ENCODE measurements around the gene RAB9A.

Gene RAB9A

DNA sequence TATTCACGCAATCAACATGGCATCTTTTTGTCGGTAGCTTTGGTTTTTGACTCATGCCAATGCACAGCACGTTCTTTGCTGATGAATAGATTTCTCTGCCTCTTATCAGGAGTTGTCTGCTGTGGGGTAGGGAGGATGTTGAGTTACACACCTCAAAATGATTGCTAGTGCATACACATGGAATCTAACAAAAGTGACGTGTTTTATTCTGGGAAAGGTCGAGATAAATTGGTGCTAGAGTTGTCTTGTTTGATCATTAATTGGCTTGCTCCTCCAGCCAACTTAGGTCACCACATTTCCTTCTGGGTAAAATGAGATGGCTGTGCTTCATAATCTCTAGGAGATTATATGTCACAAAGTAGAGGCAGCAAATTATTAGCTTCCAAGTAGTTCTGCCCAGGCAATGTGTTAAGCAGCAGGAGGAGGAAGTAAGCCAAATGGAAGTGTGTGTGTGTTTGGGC, 3.9 kb downstream of the RAB9A start:
- H3K4me3 ChIP-seq (ENCODE audit: control insufficient read depth, low read depth, low read length), result no peak overlapping the region
- TF ChIP-seq, protein P1, sequence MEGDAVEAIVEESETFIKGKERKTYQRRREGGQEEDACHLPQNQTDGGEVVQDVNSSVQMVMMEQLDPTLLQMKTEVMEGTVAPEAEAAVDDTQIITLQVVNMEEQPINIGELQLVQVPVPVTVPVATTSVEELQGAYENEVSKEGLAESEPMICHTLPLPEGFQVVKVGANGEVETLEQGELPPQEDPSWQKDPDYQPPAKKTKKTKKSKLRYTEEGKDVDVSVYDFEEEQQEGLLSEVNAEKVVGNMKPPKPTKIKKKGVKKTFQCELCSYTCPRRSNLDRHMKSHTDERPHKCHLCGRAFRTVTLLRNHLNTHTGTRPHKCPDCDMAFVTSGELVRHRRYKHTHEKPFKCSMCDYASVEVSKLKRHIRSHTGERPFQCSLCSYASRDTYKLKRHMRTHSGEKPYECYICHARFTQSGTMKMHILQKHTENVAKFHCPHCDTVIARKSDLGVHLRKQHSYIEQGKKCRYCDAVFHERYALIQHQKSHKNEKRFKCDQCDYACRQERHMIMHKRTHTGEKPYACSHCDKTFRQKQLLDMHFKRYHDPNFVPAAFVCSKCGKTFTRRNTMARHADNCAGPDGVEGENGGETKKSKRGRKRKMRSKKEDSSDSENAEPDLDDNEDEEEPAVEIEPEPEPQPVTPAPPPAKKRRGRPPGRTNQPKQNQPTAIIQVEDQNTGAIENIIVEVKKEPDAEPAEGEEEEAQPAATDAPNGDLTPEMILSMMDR (IDR thresholded peaks at IDR 0.05; ENCODE audit: control insufficient read depth, insufficient read depth, low read depth, low read length, missing control alignments), result no peak
- no peak for DNase-seq (ENCODE audit: low read depth)

DNA sequence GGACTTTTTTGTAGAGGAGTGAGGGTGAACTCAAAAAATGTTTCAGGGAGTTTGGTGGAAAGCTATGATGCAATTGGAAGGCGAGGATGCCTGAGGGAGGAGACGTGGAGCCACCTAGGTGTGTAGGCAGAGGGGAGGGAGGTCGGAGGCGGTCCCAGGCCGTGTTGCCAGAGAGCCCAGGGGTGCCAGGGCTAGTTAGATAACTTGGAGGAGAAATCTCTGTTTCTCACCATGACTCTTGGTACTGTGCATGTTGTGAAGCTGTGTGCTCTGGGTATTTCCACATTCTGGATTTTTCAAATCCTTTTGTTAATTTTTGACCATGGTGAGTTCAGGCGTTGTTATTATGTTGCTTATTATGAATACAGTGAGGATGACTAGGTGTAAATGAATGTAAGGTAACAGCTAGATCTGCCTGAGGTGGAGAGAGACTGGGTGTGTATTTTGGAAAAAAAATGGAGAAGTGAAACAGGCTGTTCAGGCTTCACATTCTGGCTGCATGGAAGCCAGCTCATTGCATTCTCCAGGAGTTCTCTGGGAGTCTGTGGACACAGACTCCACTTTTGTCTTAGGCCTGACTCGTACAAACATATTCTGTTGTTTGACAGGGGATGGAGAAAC, 4.5 kb downstream of the RAB9A start:
- DNase-seq (ENCODE audit: low read depth), result no peak
- H3K4me3 ChIP-seq (ENCODE audit: control insufficient read depth, low read depth, low read length), result no peak overlapping the region

DNA sequence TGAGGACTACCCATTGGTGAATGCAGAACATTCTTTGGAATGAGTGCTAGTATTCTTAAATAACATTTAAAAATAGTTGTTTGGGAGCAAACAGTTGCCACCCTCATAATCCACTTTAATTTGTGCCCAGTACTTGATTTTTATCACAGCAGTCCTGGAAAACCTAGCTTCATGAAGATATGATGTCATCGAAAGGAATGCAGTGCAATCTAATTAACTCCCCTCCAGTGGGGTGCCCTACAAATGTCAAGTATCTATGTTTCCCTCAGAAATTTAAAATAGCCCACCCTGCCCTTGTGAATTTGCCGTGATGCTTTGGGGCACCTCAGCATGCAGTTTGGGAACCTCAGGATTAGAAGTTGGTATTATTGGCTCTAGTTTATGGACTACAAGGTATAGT, 5.4 kb downstream of the RAB9A start:
- TF ChIP-seq, protein P1 (IDR thresholded peaks at IDR 0.05; ENCODE audit: control insufficient read depth, insufficient read depth, low read depth, low read length, missing control alignments), result no peak

More for the DNA sequence above, 4.5 kb downstream of the RAB9A start:
- TF ChIP-seq, protein P1 (IDR thresholded peaks at IDR 0.05; ENCODE audit: control insufficient read depth, insufficient read depth, low read depth, low read length, missing control alignments), result no peak

DNA sequence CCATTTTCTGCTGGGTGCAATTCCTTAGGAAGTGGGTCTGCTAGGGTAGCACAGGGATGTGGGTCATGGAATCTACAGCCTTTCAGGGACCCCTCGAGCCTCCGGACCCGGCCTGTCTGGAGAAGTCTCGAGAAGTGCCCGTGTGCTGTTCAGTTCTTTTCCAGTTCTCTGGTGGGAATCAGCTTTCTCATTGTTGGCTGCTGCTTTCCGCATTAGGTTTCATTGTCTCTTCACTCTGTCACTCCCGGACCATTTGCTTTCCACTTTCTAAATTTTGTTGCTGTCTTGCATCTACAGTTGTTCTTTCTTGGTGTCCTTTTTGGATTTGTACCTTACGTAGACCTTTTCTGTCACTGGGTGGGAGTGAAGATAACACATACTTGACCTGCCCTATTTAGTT, 6.1 kb downstream of the RAB9A start:
- H3K4me3 ChIP-seq (ENCODE audit: control insufficient read depth, low read depth, low read length), result no peak overlapping the region
- TF ChIP-seq, protein P1 (IDR thresholded peaks at IDR 0.05; ENCODE audit: control insufficient read depth, insufficient read depth, low read depth, low read length, missing control alignments), result no peak
- no peak for DNase-seq (ENCODE audit: low read depth)

More for the DNA sequence above, 5.4 kb downstream of the RAB9A start:
- no peak overlapping the region for H3K4me3 ChIP-seq (ENCODE audit: control insufficient read depth, low read depth, low read length)
- DNase-seq (ENCODE audit: low read depth), result no peak

DNA sequence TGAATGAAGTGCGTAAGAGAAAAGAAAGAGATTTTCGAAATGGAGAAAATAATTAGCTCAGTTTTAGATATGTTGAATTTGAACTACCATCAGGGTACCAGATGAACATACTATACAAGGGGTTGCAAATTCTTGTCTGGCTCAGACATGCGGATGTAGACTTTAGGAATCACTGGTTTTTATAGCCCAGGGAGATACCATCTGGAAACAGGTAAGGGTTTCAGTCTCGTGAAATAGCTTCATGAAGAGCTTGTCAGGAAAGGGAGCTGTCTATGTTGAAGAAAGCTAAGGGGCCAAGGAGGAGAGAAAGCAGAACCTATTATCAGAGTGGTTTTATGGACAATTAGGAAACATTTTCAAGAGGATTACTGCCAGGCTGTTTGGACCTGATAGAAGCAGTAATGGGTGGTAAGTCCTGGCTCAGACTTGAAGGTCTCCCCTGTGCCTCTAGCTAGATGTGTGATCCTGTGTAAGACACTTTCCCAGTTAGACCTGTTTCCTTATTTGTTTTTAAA, 6.7 kb downstream of the RAB9A start:
- TF ChIP-seq, protein P1 (IDR thresholded peaks at IDR 0.05; ENCODE audit: control insufficient read depth, insufficient read depth, low read depth, low read length, missing control alignments), result no peak
- H3K4me3 ChIP-seq (ENCODE audit: control insufficient read depth, low read depth, low read length), result no peak overlapping the region
- DNase-seq (ENCODE audit: low read depth), result no peak

DNA sequence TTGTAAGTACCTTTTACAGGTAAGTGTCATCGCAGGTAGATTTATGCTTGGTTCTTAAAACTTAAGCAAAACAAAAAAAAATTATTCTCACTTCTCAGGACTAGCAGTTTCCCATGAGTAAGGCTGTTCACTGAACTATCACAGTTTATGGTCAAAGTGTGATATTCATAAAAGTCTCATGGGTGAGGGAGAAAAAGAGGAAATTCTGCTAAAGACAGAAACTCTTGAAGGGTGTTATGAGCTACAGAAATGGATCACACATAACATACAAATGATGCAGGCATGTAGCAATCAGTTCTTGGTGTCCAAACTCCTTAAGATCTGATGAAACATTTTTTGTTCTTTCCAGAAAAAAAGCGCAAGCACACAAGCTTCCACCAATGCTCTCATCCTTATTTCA, 8.5 kb downstream of the RAB9A start:
- no peak for DNase-seq (ENCODE audit: low read depth)
- no peak overlapping the region for H3K4me3 ChIP-seq (ENCODE audit: control insufficient read depth, low read depth, low read length)
- TF ChIP-seq, protein P1 (IDR thresholded peaks at IDR 0.05; ENCODE audit: control insufficient read depth, insufficient read depth, low read depth, low read length, missing control alignments), result no peak
